Measurements from ENCODE around the gene MTMR3.

DNA sequence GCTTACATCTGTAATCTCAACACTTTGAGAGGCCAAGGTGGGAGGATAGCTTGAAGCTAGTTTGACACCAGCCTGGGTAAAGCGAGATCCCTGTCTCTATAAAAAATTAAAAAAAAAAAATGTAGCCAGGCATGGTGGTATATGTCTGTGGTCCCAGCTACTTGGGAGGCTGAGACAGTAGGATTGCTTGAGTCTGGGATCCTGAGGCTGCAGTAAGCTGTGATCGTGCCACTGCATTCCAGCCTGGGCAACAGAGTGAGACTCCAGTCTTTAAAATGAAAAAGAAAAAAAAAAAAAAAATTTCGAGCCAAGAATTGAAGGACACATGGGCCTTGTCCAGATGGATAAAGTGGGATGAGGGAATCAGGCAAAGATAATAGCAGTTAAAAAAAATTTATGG, 62.5 kb downstream of the MTMR3 start:
- TF ChIP-seq CTCF (IDR thresholded peaks at IDR 0.05) (no peak), REST (IDR thresholded peaks at IDR 0.05; ENCODE audit: insufficient read depth in 1 of 2, low read depth in 2 of 2, low read length in 1 of 2) (no peak), POLR2AphosphoS5 (IDR thresholded peaks at IDR 0.05; ENCODE audit: low read depth, low read length) (no peak), SIN3A (IDR thresholded peaks at IDR 0.05; ENCODE audit: borderline replicate concordance, insufficient read depth, low read depth, low read length) (no peak)

Measured in Panc1 (cell line).